Stimulated activated CD8-positive, alpha-beta memory T cell treated with anti-CD3 and anti-CD28 coated beads, Interleukin-4, amount 100 ng/mL, for 24 hours (primary cell): ENCODE measurements around the gene SERTAD2.

ENCODE experiments used
- DNase-seq: peaks from one replicate; pipeline ENCODE4 v3.0.0-alpha.2; 2020; ENCODE audit warnings: low read depth

SERTAD2 gene

GRCh38 chr2:64607381-64608304 is 46.1 kb downstream of the SERTAD2 start:
- no peak for DNase-seq

DNA sequence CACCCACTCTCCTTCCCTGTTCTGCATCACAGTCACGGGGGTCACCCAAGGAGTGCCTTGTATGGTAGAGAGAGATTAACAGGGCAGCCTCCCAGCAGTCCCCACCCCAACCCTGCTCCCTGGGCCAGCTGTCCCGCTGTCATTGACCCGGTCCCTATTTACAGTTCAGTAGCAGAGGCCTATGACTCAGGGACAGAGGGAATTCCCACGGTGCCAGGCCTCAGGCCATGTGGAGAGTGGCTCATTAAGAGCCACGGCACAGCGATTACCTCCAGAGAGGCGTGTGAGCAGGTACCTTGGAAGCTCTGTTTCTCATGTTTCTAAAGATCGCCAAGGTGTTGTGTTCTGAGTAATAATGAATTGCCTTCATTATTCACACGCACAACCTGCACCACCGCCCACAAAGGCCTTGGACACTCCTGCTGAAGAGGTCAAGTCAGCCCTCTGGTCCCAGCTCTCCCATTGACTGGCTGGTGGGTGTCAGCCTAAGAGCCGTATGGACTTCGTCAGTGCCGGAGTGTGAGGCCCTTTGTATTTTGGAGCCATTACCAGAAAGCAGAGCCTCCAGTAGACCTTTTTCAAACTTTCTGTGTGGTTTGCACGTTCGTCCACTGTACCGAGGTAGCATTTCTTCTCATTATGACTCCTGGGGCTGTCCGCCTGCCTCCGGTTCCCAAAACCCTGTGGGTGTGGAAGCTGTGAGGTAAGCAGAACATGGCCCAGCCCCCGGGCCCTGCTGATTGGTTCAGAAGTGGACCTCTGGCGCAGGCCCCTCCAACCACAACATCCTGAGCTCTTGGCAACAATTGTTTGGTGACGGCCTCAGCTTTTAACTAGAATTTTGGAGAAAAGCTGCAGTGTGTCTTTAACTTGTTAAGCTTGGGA is 47.0 kb downstream of the SERTAD2 start:
- peak; percentile 79 for DNase-seq

- DNase-seq: no peak
These were observed 47.7 kb downstream of the SERTAD2 start for GRCh38 chr2:64605991-64606478.

DNA sequence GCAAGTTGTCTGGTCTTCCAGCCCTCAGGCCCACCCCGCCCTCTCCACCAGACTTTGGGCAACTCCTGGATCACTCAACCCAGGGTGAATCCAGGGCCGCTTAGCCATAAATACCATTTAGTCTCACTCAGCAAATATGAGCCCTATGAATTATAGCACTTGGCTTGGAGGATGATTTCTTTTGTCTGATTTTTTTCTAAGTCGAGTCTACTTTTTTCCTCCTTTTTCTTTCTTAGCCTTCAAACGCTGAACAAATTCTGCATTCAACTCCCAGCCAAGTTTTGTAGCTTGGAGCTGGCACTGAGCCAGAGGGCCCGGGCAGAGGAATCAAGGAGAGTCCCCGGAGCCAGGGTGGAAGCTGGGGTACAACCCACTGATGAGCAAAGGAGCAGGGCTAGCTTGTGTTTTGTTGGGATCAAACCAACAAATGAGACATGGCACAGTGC is 48.7 kb downstream of the SERTAD2 start:
- no peak for DNase-seq

- DNase-seq: no peak
These were observed 49.6 kb downstream of the SERTAD2 start for GRCh38 chr2:64604155-64604554.

DNA sequence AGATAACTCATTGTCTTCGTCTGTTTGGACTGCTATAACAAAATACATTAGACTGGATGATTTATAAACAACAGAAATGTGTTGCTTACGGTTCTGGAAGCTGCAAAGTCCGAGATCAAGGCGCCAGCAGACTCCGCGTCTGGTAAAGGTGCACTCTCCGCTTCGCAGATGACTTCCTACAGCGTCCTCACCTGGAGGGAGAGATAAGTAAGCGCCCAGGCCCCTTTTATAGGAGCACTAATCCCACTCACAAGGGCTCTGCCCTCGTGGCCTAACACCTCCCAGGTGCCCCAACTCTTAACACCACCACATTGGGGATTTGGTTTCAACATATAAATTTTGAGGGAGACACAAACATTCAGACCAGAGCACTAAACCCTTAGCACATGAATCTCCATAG is 51.3 kb downstream of the SERTAD2 start:
- no peak for DNase-seq

- no peak for DNase-seq
These were observed 51.8 kb downstream of the SERTAD2 start for GRCh38 chr2:64601785-64602391.

DNA sequence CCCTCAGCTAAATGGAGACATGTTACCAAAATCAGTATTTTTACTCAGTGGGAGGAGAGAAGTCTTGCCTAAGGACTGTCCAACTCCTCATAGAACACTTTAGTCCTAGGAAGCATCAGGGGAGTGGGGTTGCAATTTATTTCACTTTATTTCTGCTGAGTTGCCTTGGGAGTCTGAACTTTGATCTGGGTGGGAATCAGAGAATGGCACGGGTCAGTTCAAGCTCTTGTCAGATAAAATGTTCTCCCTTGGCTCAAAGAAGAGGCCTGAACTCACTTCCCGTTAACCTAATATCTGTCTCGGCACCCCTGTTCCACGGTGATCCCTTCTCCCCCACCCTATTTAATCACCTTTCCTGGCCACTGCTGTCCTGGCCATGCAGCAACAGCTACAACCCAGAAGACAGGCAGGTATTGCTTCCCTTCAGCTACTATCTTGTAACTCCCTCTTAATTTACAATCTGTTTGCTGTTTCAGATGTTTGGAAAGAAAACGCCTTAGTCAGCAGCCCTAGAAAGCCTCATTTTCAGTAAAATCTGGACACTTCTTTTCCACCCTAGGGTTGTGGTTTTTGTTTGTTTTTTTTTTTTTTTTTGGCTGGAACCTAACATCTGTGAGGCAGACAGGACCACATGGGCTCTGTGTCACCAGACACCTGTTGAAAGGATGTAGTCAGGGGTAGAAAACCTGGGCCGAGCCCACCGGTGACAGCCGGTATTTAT is 52.5 kb downstream of the SERTAD2 start:
- DNase-seq: no peak

DNA sequence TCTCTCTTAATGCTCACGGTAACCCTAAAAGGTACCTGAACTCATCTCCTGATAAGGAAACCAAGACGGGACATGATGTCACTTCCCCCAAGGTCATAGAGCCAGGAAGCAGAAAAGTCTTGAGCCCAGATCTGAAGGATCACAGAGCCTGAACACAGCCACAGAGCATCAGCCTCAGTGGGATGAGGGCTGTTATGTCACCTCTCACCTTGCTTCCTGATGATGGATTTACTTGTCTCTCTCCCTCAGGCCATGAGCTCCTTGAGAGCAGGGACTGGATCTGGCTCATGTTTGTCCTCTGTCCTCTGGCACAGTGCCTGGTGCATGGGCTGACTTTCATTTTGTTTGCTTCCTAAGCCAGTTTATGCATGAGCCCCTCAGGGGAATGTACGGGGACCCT is 54.2 kb downstream of the SERTAD2 start:
- no peak for DNase-seq

DNA sequence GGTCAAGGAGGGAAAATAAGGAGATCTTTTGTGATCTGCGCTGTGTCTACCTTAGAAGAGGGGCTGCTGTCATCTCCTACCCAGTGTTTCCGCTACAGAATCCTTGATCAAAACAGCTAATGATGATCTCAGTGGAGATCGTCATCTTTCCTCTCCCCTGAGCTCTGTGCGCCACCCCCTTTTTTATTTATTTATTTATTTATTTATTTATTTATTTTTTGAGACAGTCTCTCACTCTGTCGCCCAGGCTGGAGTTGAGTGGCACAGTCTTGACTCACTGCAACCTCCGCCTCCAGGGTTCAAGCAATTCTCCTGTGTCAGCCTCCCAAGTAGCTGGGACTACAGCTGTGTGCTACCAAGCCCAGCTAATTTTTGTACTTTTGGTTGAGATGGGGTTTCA is 55.5 kb downstream of the SERTAD2 start:
- DNase-seq: no peak

GRCh38 chr2:64595397-64596176 is 58.1 kb downstream of the SERTAD2 start:
- DNase-seq: no peak

- no peak for DNase-seq
These were observed 59.3 kb downstream of the SERTAD2 start for GRCh38 chr2:64594226-64594989.

- no peak for DNase-seq
These were observed 60.6 kb downstream of the SERTAD2 start for GRCh38 chr2:64593035-64593655.

DNA sequence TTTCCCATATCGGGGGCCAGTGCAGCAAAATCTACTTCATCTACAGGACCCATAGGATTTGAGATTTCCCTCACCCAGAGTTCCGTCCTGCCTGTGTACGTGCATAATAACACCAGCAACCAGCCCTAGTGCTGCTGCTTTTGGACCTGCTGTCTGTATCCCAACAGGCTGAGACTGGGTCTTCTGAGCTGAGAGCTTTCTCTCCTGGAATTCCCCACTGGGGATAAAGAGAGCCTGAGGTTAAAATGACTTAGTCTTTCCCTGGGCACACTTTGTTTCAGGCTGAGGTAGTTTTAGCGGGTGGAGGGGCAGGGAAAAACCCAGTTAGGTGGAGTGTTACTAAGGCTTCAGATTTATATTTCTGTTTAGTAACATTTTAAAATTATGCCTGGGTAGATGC is 62.5 kb downstream of the SERTAD2 start:
- no peak for DNase-seq

- DNase-seq: no peak
These were observed 66.2 kb downstream of the SERTAD2 start for GRCh38 chr2:64587561-64587960.

GRCh38 chr2:64586883-64587481 is 66.7 kb downstream of the SERTAD2 start:
- no peak for DNase-seq

DNA sequence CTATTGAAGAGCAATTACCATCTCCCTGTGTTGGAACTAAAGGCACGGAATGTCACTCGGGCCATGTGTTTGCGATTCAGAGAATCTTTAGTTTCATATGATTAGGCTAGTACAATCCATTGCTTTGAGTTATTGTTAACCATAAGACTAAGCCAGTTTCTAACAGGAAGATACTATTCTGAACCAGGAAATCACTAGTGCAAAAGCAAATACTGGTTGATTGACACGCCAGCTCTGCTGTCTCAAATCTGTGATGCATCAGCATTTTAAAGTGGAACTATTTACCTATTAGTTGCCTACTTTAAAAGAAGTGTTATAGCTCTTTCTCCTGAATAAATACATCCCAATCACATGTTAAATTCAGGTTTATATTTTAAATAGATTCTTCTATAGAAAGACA is 67.7 kb downstream of the SERTAD2 start:
- no peak for DNase-seq

DNA sequence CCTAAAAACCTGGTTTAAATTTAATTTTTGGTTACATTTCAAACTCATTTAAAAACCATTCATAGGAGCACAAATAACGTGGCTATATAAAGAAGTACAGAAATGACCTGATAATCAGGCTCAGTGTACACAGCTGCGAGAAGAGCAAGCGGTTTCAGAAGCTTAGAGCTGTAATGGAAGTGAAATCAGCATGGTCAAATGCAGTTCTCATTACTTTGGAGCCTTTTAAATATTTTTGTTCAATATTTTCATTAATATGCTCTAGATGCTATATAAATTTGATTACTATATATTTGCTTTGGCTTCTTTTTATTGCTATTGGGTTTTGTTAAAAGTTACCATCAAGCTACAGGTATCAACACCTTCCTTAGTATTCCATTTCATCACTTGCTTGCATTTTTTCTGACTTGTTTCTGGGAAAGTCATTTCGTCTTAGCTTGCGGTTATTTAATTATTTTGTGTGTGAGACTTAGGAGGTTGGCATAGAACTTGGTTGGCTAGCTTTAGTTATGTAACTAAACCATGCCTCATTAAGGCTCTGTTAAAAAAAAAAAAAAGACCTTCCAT is 70.9 kb downstream of the SERTAD2 start:
- no peak for DNase-seq
